Fibroblast of skin of left biceps (primary cell): Measurements from ENCODE around the gene TRH.

Experiments used
- DNase-seq, 2 experiments: peaks; one replicate each; pipeline ENCODE4 v3.0.0-alpha.2; 2013; ENCODE audit warnings: low read depth in 2 of 2

The TRH gene

GRCh38 chr3:129974564-129974832 lies at the start of gene TRH:
Gene TRH (plus strand): TSS chr3:129974720. CDS start chr3:129975817, 1,097 bp downstream.
- DNase-seq: no peak

GRCh38 chr3:129927072-129927471 lies 47.4 kb upstream of the TRH start:
- DNase-seq: no peak

- DNase-seq: no peak
These were observed 45.1 kb upstream of the TRH start for GRCh38 chr3:129929383-129929782.

- no peak for DNase-seq
These were observed 41.0 kb upstream of the TRH start for GRCh38 chr3:129933471-129933870.

GRCh38 chr3:129934234-129935123 lies 40.0 kb upstream of the TRH start:
- no peak for DNase-seq

- peak; percentile 23 for DNase-seq
These were observed 37.8 kb upstream of the TRH start for GRCh38 chr3:129936757-129937156.

GRCh38 chr3:129937717-129938116 lies 36.8 kb upstream of the TRH start:
- no peak for DNase-seq

GRCh38 chr3:129938140-129938930 lies 36.2 kb upstream of the TRH start:
- DNase-seq: no peak

GRCh38 chr3:129940086-129940485 lies 34.4 kb upstream of the TRH start:
- DNase-seq: no peak

- DNase-seq: peak in 1 of 2 experiments; percentile 5
These were observed 32.2 kb upstream of the TRH start for GRCh38 chr3:129942296-129942695.

GRCh38 chr3:129943020-129943419 lies 31.5 kb upstream of the TRH start:
- DNase-seq: no peak

GRCh38 chr3:129944709-129945108 lies 29.8 kb upstream of the TRH start:
- no peak for DNase-seq

GRCh38 chr3:129947538-129948240 lies 26.8 kb upstream of the TRH start:
- no peak for DNase-seq

- no peak for DNase-seq
These were observed 24.0 kb upstream of the TRH start for GRCh38 chr3:129950318-129951046.

GRCh38 chr3:129952556-129953355 lies 21.8 kb upstream of the TRH start:
- no peak for DNase-seq

- no peak for DNase-seq
These were observed 20.9 kb upstream of the TRH start for GRCh38 chr3:129953621-129954020.

GRCh38 chr3:129954514-129954913 lies 20.0 kb upstream of the TRH start:
- no peak for DNase-seq

- no peak for DNase-seq
These were observed 17.6 kb upstream of the TRH start for GRCh38 chr3:129956936-129957335.

- DNase-seq: no peak
These were observed 15.8 kb upstream of the TRH start for GRCh38 chr3:129958755-129959154.

- no peak for DNase-seq
These were observed 13.4 kb upstream of the TRH start for GRCh38 chr3:129961141-129961541.

GRCh38 chr3:129962600-129962999 lies 11.9 kb upstream of the TRH start:
- no peak for DNase-seq
